Muscle of arm (tissue), 12 donors: Measurements from ENCODE around the gene PCLO. TPM values are rescaled to one million over a fixed set of nuclear protein-coding genes. Genes with fewer than 3 reads are reported as not detected.
"Not testable (repeated sequence)": the region's sequence is repeated elsewhere in the genome, so short reads cannot be mapped to it uniquely, and the experiment has no call there.

Source experiments
- DNase-seq: peaks from one replicate; pipeline ENCODE4 v3.0.0-alpha.2; 2013
- polyA plus RNA-seq, 12 donors: library from polyadenylated mRNA; unstranded; fragments of 120-200 nt; gene quantifications; one replicate each; pipeline ENCODE4 v1.2.1, GENCODE V29; 2013; ENCODE audit not compliant: insufficient read length in 12 of 12

PCLO gene
- polyA plus RNA-seq, 12 donors, result 0.17 to 3.7 (median 0.57) TPM; not detected in 1

- no peak for DNase-seq
Measured at GRCh38 chr7:83130623-83131545, 31.8 kb downstream of the PCLO start.

GRCh38 chr7:83130191-83130590, 32.5 kb downstream of the PCLO start:
- no peak for DNase-seq

GRCh38 chr7:83119494-83119893, 43.2 kb downstream of the PCLO start:
- DNase-seq, result no peak

- no peak for DNase-seq
Measured at GRCh38 chr7:83119026-83119382, 43.7 kb downstream of the PCLO start.

- no peak for DNase-seq
Measured at GRCh38 chr7:83118347-83119025, 44.2 kb downstream of the PCLO start.

- DNase-seq, result no peak
Measured at GRCh38 chr7:83117466-83117865, 45.2 kb downstream of the PCLO start.

- no peak for DNase-seq
Measured at GRCh38 chr7:83111391-83111790, 51.3 kb downstream of the PCLO start.

GRCh38 chr7:83109352-83109751, 53.3 kb downstream of the PCLO start:
- no peak for DNase-seq

GRCh38 chr7:83105948-83106347, 56.7 kb downstream of the PCLO start:
- DNase-seq, result no peak

GRCh38 chr7:83105063-83105462, 57.6 kb downstream of the PCLO start:
- no peak for DNase-seq

GRCh38 chr7:83101530-83101929, 61.2 kb downstream of the PCLO start:
- no peak for DNase-seq

GRCh38 chr7:83096065-83096580, 66.6 kb downstream of the PCLO start:
- DNase-seq, result no peak

- DNase-seq, result no peak
Measured at GRCh38 chr7:83085299-83085698, 77.4 kb downstream of the PCLO start.

GRCh38 chr7:83079879-83080278, 82.8 kb downstream of the PCLO start:
- not testable (repeated sequence) for DNase-seq

GRCh38 chr7:83077328-83077727, 85.4 kb downstream of the PCLO start:
- no peak for DNase-seq

GRCh38 chr7:83072576-83073517, 89.8 kb downstream of the PCLO start:
- DNase-seq, result no peak

GRCh38 chr7:83065714-83066113, 97.0 kb downstream of the PCLO start:
- DNase-seq, result no peak

- DNase-seq, result peak; percentile 1
Measured at GRCh38 chr7:83060218-83060617, 102.5 kb downstream of the PCLO start.

- no peak for DNase-seq
Measured at GRCh38 chr7:83058667-83059066, 104.0 kb downstream of the PCLO start.

- no peak for DNase-seq
Measured at GRCh38 chr7:83055197-83055596, 107.5 kb downstream of the PCLO start.

- no peak for DNase-seq
Measured at GRCh38 chr7:83054472-83054871, 108.2 kb downstream of the PCLO start.

- no peak for DNase-seq
Measured at GRCh38 chr7:83053965-83054364, 108.7 kb downstream of the PCLO start.
